Measurements from ENCODE around the gene AP4B1.

DNA sequence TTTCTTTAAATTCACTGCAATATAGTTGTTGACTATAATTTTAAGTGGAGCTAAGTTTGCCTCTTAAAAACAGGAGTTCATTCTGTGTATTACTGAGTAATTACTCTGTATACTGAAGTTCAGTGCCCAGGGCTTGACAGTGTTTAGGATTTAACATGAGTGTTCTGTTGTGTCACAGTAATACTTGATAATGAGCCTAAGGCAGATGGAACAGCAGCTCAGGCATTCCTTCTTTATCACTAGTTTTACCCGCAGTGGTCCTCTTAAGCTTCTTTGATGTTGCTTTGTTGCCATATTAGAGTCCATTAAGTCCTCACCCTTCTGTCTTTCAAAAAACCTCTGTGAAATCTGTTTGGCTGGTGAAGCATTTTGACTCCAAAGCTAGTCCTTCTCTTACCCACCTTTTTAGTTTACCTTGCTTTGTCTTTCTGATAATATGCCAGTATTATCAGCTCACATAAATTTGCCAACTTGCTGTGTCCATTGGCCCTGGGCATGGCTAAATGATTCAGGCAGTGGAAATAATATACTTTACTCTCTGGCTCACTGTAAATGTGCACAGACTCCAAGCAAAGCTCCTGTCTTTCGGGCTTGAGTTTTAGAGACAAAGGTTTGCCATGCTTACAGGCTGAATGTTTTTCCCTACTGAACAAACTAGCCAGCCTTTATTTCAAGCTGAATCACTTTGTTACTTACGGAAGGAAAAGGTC, 42.2 kb upstream of the AP4B1 start:
- TF ChIP-seq POLR2A (IDR thresholded peaks at IDR 0.05; ENCODE audit: low read length) = no peak
- no peak for TF ChIP-seq RNF2 (IDR thresholded peaks at IDR 0.05; ENCODE audit: borderline replicate concordance, low read depth)
- TF ChIP-seq, protein P1, sequence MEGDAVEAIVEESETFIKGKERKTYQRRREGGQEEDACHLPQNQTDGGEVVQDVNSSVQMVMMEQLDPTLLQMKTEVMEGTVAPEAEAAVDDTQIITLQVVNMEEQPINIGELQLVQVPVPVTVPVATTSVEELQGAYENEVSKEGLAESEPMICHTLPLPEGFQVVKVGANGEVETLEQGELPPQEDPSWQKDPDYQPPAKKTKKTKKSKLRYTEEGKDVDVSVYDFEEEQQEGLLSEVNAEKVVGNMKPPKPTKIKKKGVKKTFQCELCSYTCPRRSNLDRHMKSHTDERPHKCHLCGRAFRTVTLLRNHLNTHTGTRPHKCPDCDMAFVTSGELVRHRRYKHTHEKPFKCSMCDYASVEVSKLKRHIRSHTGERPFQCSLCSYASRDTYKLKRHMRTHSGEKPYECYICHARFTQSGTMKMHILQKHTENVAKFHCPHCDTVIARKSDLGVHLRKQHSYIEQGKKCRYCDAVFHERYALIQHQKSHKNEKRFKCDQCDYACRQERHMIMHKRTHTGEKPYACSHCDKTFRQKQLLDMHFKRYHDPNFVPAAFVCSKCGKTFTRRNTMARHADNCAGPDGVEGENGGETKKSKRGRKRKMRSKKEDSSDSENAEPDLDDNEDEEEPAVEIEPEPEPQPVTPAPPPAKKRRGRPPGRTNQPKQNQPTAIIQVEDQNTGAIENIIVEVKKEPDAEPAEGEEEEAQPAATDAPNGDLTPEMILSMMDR (IDR thresholded peaks at IDR 0.05) = no peak
- no peak for TF ChIP-seq MAZ (IDR thresholded peaks at IDR 0.05; ENCODE audit: borderline replicate concordance, low read depth, low read length)
- no peak for TF ChIP-seq RAD21 (conservative IDR thresholded peaks at IDR 0.05 in 1 of 2, IDR thresholded peaks at IDR 0.05 in 1 of 2)
- no peak for TF ChIP-seq EP300 (IDR thresholded peaks at IDR 0.05)
- TF ChIP-seq RFX5 (IDR thresholded peaks at IDR 0.05) = no peak
- no peak for TF ChIP-seq KDM1A (IDR thresholded peaks at IDR 0.05; ENCODE audit: low read depth)
- no peak for TF ChIP-seq JUNB (IDR thresholded peaks at IDR 0.05)
- no peak for TF ChIP-seq SMC3 (IDR thresholded peaks at IDR 0.05)
- TF ChIP-seq, protein P2, sequence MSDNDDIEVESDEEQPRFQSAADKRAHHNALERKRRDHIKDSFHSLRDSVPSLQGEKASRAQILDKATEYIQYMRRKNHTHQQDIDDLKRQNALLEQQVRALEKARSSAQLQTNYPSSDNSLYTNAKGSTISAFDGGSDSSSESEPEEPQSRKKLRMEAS (IDR thresholded peaks at IDR 0.05) = no peak
- no peak for TF ChIP-seq EHMT2 (IDR thresholded peaks at IDR 0.05; ENCODE audit: low read depth)

Measured in A549 (cell line).